Neural cell (in vitro differentiated cells): ENCODE data around the gene ZP4. TPM values are rescaled to one million over a fixed set of nuclear protein-coding genes. Genes with fewer than 3 reads are reported as not detected.

Experiments used
- H2AFZ ChIP-seq: fragments of 200-600, 300-800 bp; sonication (generic), shearing (Covaris generic); 2 replicates; pipeline ENCODE4 v1.6.0; 2014; ENCODE audit warnings: low read depth, mild to moderate bottlenecking, antibody characterized with exemption, low read length, moderate library complexity
- H3F3A ChIP-seq: fragments of 200-600 bp; shearing (Covaris generic); 2 replicates; pipeline ENCODE4 v1.6.1; 2016; ENCODE audit warnings: mild to moderate bottlenecking, moderate library complexity, mixed read lengths, antibody characterized with exemption, low read length; ENCODE audit not compliant: insufficient read depth, poor library complexity, severe bottlenecking
- H3K27ac ChIP-seq: fragments of 200-600, 300-800 bp; sonication (generic), shearing (Covaris generic); 2 replicates; pipeline ENCODE4 v1.5.1; 2014; ENCODE audit warnings: mild to moderate bottlenecking, low read length, moderate library complexity
- H3K27me3 ChIP-seq: fragments of 300-800, 200-600 bp; sonication (generic), shearing (Covaris generic); 2 replicates; pipeline ENCODE4 v1.6.0; 2014; ENCODE audit warnings: mild to moderate bottlenecking, low read depth, low read length, moderate library complexity; ENCODE audit not compliant: insufficient read depth
- H3K36me3 ChIP-seq: fragments of 300-800, 200-600 bp; sonication (generic), shearing (Covaris generic); 2 replicates; pipeline ENCODE4 v1.5.1; 2014; ENCODE audit warnings: mild to moderate bottlenecking, antibody characterized with exemption, low read length, moderate library complexity; ENCODE audit not compliant: insufficient read depth
- H3K4me2 ChIP-seq: fragments of 300-800, 200-600 bp; sonication (generic), shearing (Covaris generic); 2 replicates; pipeline ENCODE4 v1.6.0; 2014; ENCODE audit warnings: mild to moderate bottlenecking, low read length
- H3K4me3 ChIP-seq: fragments of 300-800, 200-600 bp; sonication (generic), shearing (Covaris generic); 2 replicates; pipeline ENCODE4 v1.5.1; 2014; ENCODE audit warnings: mild to moderate bottlenecking, low read length, moderate library complexity
- H3K79me2 ChIP-seq: fragments of 200-600 bp; shearing (Covaris generic); replicated peaks from 2 replicates; pipeline ENCODE4 v1.6.0; 2014; ENCODE audit warnings: mild to moderate bottlenecking, low read length, moderate library complexity; ENCODE audit not compliant: insufficient read depth
- H3K9ac ChIP-seq: fragments of 300-800, 200-600 bp; sonication (generic), shearing (Covaris generic); 2 replicates; pipeline ENCODE4 v1.6.1; 2016; ENCODE audit warnings: mild to moderate bottlenecking, low read length, mixed read lengths
- H3K9me2 ChIP-seq: fragments of 200-600 bp; shearing (Covaris generic); 2 replicates; pipeline ENCODE4 v1.6.1; 2016; ENCODE audit warnings: mild to moderate bottlenecking, low read length, mixed read lengths; ENCODE audit not compliant: insufficient read depth
- H3K9me3 ChIP-seq: fragments of 200-600, 300-800 bp; sonication (generic), shearing (Covaris generic); 2 replicates; pipeline ENCODE4 v1.6.1; 2016; ENCODE audit warnings: mild to moderate bottlenecking, mixed run types, low read length, moderate library complexity, mixed read lengths
- H4K20me1 ChIP-seq: fragments of 200-600 bp; shearing (Covaris generic); 2 replicates; pipeline ENCODE4 v1.6.1; 2016; ENCODE audit warnings: mild to moderate bottlenecking, mixed run types; ENCODE audit not compliant: insufficient read depth
- CTCF ChIP-seq: fragments of 450-650 bp; IDR thresholded peaks from 2 replicates; pipeline ENCODE4 v1.5.1; 2014; ENCODE audit warnings: antibody characterized with exemption, mild to moderate bottlenecking, moderate library complexity; ENCODE audit not compliant: poor library complexity, severe bottlenecking
- EP300 ChIP-seq: fragments of 450-650 bp; conservative IDR thresholded peaks from 2 replicates; pipeline ENCODE4 v1.6.1; 2014; ENCODE audit warnings: antibody characterized with exemption, mild to moderate bottlenecking, moderate library complexity; ENCODE audit not compliant: poor library complexity, severe bottlenecking
- EZH2 ChIP-seq: fragments of 200-600, 300-800 bp; shearing (Covaris generic), sonication (generic); IDR thresholded peaks from 2 replicates; pipeline ENCODE4 v1.6.1; 2014; ENCODE audit warnings: antibody characterized with exemption, low read length, borderline replicate concordance, mild to moderate bottlenecking; ENCODE audit not compliant: insufficient read depth, poor library complexity, severe bottlenecking
- MXI1 ChIP-seq: fragments of 450-650 bp; conservative IDR thresholded peaks from 2 replicates; pipeline ENCODE4 v1.6.1; 2014; ENCODE audit warnings: antibody characterized with exemption, mild to moderate bottlenecking; ENCODE audit not compliant: poor library complexity, severe bottlenecking
- POLR2AphosphoS5 ChIP-seq: IDR thresholded peaks from 2 replicates; pipeline ENCODE4 v1.6.1; 2012
- RAD21 ChIP-seq: fragments of 450-650 bp; conservative IDR thresholded peaks from 2 replicates; pipeline ENCODE4 v1.6.1; 2014; ENCODE audit warnings: antibody characterized with exemption, mild to moderate bottlenecking, moderate library complexity
- REST ChIP-seq: IDR thresholded peaks from 2 replicates; pipeline ENCODE4 v1.6.1; 2012; ENCODE audit warnings: borderline replicate concordance
- SMC3 ChIP-seq: fragments of 450-650 bp; conservative IDR thresholded peaks from 2 replicates; pipeline ENCODE4 v1.6.1; 2014; ENCODE audit warnings: antibody characterized with exemption, mild to moderate bottlenecking, moderate library complexity; ENCODE audit not compliant: poor library complexity
- TAF1 ChIP-seq: IDR thresholded peaks from 2 replicates; pipeline ENCODE4 v1.6.1; 2012; ENCODE audit warnings: low read depth
- polyA plus RNA-seq: library from polyadenylated mRNA; depleted of rRNA; stranded (reverse); fragments of >200 nt; gene quantifications from 2 replicates; pipeline ENCODE4 v1.2.3, GENCODE V29; 2014

The ZP4 gene
- polyA plus RNA-seq, 1 donor from 2014 or later: not detected

- no peaks in the 10 kb centered on the region for H3F3A ChIP-seq
- H3K9me2 ChIP-seq: no peaks in the 10 kb centered on the region
- no peak overlapping the region for H3K9ac ChIP-seq
- TF ChIP-seq CTCF (no peak), TAF1 (no peak), REST (no peak), SMC3 (no peak), EP300 (no peak), MXI1 (no peak), EZH2 (no peak), POLR2AphosphoS5 (no peak), RAD21 (no peak)
- H2AFZ ChIP-seq: no peak overlapping the region
- no peak overlapping the region for H3K27ac ChIP-seq
- no peaks in the 10 kb centered on the region for H4K20me1 ChIP-seq
- H3K27me3 ChIP-seq: no peaks in the 10 kb centered on the region
- no peak overlapping the region for H3K4me2 ChIP-seq
- H3K9me3 ChIP-seq: no peaks in the 10 kb centered on the region
- H3K36me3 ChIP-seq: no peaks in the 10 kb centered on the region
- no peak overlapping the region for H3K4me3 ChIP-seq
- H3K79me2 ChIP-seq: no peaks in the 10 kb centered on the region
Observed at GRCh38 chr1:237834461-237834860, 56.3 kb downstream of the ZP4 start.

GRCh38 chr1:237834048-237834447 lies 56.7 kb downstream of the ZP4 start:
- no peak overlapping the region for H3K4me3 ChIP-seq
- no peaks in the 10 kb centered on the region for H3K9me3 ChIP-seq
- H2AFZ ChIP-seq: no peak overlapping the region
- no peak overlapping the region for H3K4me2 ChIP-seq
- H3K27ac ChIP-seq: no peak overlapping the region
- H3K36me3 ChIP-seq: no peaks in the 10 kb centered on the region
- no peaks in the 10 kb centered on the region for H4K20me1 ChIP-seq
- TF ChIP-seq TAF1 (no peak), EZH2 (no peak), RAD21 (no peak), EP300 (no peak), POLR2AphosphoS5 (no peak)
- H3K9me2 ChIP-seq: no peaks in the 10 kb centered on the region
- H3K27me3 ChIP-seq: no peaks in the 10 kb centered on the region
- no peak overlapping the region for H3K9ac ChIP-seq
- no peaks in the 10 kb centered on the region for H3K79me2 ChIP-seq
- no peaks in the 10 kb centered on the region for H3F3A ChIP-seq
